ENCODE data around the gene DNAH14.

The DNAH14 gene

DNA sequence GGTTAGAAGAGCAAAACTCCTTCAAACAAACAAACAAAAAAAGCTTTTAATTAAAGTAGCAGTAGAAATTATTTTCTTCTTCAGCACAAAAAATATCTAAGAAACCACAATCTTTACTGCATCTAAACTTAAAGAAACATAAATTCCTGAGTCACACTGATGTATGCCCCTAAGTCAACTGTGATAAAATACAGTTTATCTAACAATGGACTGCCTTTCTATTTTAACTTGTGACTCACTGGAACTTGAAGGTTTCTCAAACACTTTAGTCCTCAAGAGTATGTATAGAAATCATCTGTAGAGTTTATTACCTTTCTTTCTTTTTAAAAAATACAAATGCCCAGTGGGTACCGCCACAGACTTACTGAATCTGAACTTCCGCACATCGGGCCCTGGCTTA lies 412.2 kb downstream of the DNAH14 start:
- H3K27me3 Mint-ChIP-seq: peaks cover 37 to 46% of the 10 kb centered on the region in 2 donors
- H3K27ac Mint-ChIP-seq: no peak overlapping the region
- H3K4me1 Mint-ChIP-seq (ENCODE audit: low read depth in 2 of 2): peaks cover 0 to 7% of the 10 kb centered on the region in 2 donors
- no peak for DNase-seq
- no peak for ATAC-seq (replicated peaks)
- no peaks in the 10 kb centered on the region for H3K9me3 Mint-ChIP-seq
- H3K36me3 Mint-ChIP-seq (ENCODE audit: insufficient read depth): peaks cover 4% of the 10 kb centered on the region
- H3K4me3 Mint-ChIP-seq: no peak overlapping the region

- peaks cover 4% of the 10 kb centered on the region for H3K36me3 Mint-ChIP-seq (ENCODE audit: insufficient read depth)
- no peak for DNase-seq
- H3K4me1 Mint-ChIP-seq (ENCODE audit: low read depth in 2 of 2): peaks cover 0 to 7% of the 10 kb centered on the region in 2 donors
- no peaks in the 10 kb centered on the region for H3K9me3 Mint-ChIP-seq
- H3K27me3 Mint-ChIP-seq: peaks cover 46 to 54% of the 10 kb centered on the region in 2 donors
- H3K4me3 Mint-ChIP-seq: no peak overlapping the region
- ATAC-seq (replicated peaks): no peak
- no peak overlapping the region for H3K27ac Mint-ChIP-seq
Observed at GRCh38 chr1:225342695-225343094, 413.2 kb downstream of the DNAH14 start.

- no peak for DNase-seq
- no peak for ATAC-seq (replicated peaks)
- H3K27ac Mint-ChIP-seq: no peak overlapping the region
- peaks cover 0 to 7% of the 10 kb centered on the region in 2 donors for H3K4me1 Mint-ChIP-seq (ENCODE audit: low read depth in 2 of 2)
- H3K9me3 Mint-ChIP-seq: no peaks in the 10 kb centered on the region
- peaks cover 4% of the 10 kb centered on the region for H3K36me3 Mint-ChIP-seq (ENCODE audit: insufficient read depth)
- H3K4me3 Mint-ChIP-seq: no peak overlapping the region
- H3K27me3 Mint-ChIP-seq: peaks cover 55 to 57% of the 10 kb centered on the region in 2 donors
Observed at GRCh38 chr1:225343618-225344017, 414.1 kb downstream of the DNAH14 start.

DNA sequence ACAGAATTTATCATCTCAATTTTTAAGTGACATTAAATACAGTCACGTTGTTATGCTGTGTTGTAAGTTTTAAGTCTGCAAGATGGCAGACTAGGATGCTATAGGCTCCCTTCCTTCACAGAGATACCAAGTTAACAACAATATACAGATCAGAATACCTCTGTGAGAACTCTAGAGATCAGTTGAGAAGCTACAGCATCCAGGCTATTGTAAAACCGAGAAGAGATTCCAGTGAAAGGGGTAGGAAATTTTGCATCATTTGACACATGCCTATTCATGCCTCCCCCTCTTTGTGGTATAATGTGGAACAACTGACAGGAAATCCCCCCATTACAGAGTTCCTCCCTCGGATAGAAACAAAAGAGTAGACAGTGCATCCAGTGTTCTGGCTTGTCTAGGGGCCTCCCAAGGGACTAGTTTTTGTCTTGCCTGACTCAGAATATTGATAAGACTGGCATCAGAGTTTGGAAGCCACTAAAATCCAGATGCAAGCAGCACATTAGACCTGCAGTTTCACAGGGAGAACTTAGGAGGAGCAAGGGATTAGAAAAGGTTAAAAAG lies 417.7 kb downstream of the DNAH14 start:
- Mint-ChIP-seq H3K36me3 (ENCODE audit: insufficient read depth) (no peaks in the 10 kb centered on the region), H3K9me3 (no peaks in the 10 kb centered on the region), H3K27ac (no peak overlapping the region), H3K4me3 (no peak overlapping the region), H3K27me3 (peaks cover 48 to 64% of the 10 kb centered on the region in 2 donors), H3K4me1 (ENCODE audit: low read depth in 2 of 2) (peaks cover 0 to 7% of the 10 kb centered on the region in 2 donors)
- no peak for ATAC-seq (replicated peaks)
- no peak for DNase-seq

- DNase-seq (no peak), ATAC-seq (replicated peaks) (no peak)
- Mint-ChIP-seq H3K4me3 (no peak overlapping the region), H3K9me3 (no peaks in the 10 kb centered on the region), H3K27ac (no peak overlapping the region), H3K36me3 (ENCODE audit: insufficient read depth) (no peaks in the 10 kb centered on the region), H3K27me3 (peaks cover 37 to 61% of the 10 kb centered on the region in 2 donors), H3K4me1 (ENCODE audit: low read depth in 2 of 2) (no peaks in the 10 kb centered on the region)
Observed at GRCh38 chr1:225348400-225348799, 418.9 kb downstream of the DNAH14 start.

DNA sequence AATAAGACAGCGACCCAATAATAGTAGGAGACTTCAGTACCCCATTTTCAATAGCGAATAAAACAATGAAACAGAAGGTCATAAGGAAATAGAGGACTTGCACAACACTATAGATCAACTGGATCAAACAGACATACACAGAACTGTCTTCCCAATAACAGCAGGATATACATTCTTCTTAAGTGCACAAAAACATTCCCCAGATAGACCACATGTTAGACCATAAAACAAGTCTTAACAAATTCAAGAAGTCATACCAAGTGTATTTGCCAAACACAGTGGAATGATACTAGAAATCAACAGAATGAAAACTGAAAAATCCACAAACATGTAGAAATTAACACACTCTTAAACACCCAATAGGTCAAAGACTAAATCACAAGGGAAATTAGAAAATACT lies 420.4 kb downstream of the DNAH14 start:
- no peaks in the 10 kb centered on the region for H3K36me3 Mint-ChIP-seq (ENCODE audit: insufficient read depth)
- no peak for DNase-seq
- no peak overlapping the region for H3K4me3 Mint-ChIP-seq
- no peaks in the 10 kb centered on the region for H3K9me3 Mint-ChIP-seq
- no peak overlapping the region for H3K27ac Mint-ChIP-seq
- ATAC-seq (replicated peaks): no peak
- H3K4me1 Mint-ChIP-seq (ENCODE audit: low read depth in 2 of 2): no peaks in the 10 kb centered on the region
- H3K27me3 Mint-ChIP-seq: peaks cover 26 to 60% of the 10 kb centered on the region in 2 donors

GRCh38 chr1:225350872-225351271 lies 421.4 kb downstream of the DNAH14 start:
- Mint-ChIP-seq H3K4me3 (no peak overlapping the region), H3K9me3 (no peaks in the 10 kb centered on the region), H3K27ac (no peak overlapping the region), H3K36me3 (ENCODE audit: insufficient read depth) (no peaks in the 10 kb centered on the region), H3K4me1 (ENCODE audit: low read depth in 2 of 2) (no peaks in the 10 kb centered on the region), H3K27me3 (peaks cover 26 to 62% of the 10 kb centered on the region in 2 donors)
- DNase-seq (no peak), ATAC-seq (replicated peaks) (no peak)

DNA sequence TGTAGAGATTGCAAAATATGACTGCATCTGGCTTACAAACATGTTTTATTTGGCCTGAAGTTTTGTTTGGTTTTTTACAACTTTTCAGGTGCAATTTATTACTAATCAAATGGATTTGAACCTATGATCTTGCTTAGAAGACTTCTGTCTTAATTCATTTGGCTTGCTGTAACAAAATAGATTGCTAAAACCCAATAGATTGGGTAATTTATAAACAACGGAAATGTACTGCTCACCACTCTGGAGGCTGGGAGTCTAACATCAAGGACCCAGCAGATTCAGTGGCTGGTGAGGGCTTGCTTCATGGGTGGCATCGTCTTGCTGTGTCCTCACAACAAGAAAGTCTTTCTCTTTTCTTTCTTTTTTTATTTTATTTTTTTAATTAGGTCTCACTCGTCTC lies 425.4 kb downstream of the DNAH14 start:
- ATAC-seq (replicated peaks) (no peak), DNase-seq (no peak)
- no peaks in the 10 kb centered on the region for H3K36me3 Mint-ChIP-seq (ENCODE audit: insufficient read depth)
- H3K9me3 Mint-ChIP-seq: no peaks in the 10 kb centered on the region
- H3K4me1 Mint-ChIP-seq (ENCODE audit: low read depth in 2 of 2): no peaks in the 10 kb centered on the region
- H3K27ac Mint-ChIP-seq: no peak overlapping the region
- peaks cover 43 to 64% of the 10 kb centered on the region in 2 donors for H3K27me3 Mint-ChIP-seq
- no peak overlapping the region for H3K4me3 Mint-ChIP-seq

GRCh38 chr1:225355863-225356262 lies 426.4 kb downstream of the DNAH14 start:
- ATAC-seq (replicated peaks): no peak
- Mint-ChIP-seq H3K4me3 (no peak overlapping the region), H3K9me3 (no peaks in the 10 kb centered on the region), H3K27me3 (peaks cover 50 to 68% of the 10 kb centered on the region in 2 donors), H3K27ac (no peak overlapping the region), H3K36me3 (ENCODE audit: insufficient read depth) (no peaks in the 10 kb centered on the region), H3K4me1 (ENCODE audit: low read depth in 2 of 2) (no peaks in the 10 kb centered on the region)
- no peak for DNase-seq

- ATAC-seq (replicated peaks) (no peak), DNase-seq (no peak)
- Mint-ChIP-seq H3K27ac (no peak overlapping the region), H3K27me3 (peaks cover 49 to 50% of the 10 kb centered on the region in 2 donors), H3K36me3 (ENCODE audit: insufficient read depth) (no peaks in the 10 kb centered on the region), H3K9me3 (no peaks in the 10 kb centered on the region), H3K4me1 (ENCODE audit: low read depth in 2 of 2) (no peaks in the 10 kb centered on the region), H3K4me3 (no peak overlapping the region)
Observed at GRCh38 chr1:225360119-225360518, 430.6 kb downstream of the DNAH14 start.

- ATAC-seq (replicated peaks) (no peak), DNase-seq (no peak)
- H3K36me3 Mint-ChIP-seq (ENCODE audit: insufficient read depth): no peaks in the 10 kb centered on the region
- H3K4me1 Mint-ChIP-seq (ENCODE audit: low read depth in 2 of 2): no peaks in the 10 kb centered on the region
- peaks cover 46 to 48% of the 10 kb centered on the region in 2 donors for H3K27me3 Mint-ChIP-seq
- H3K9me3 Mint-ChIP-seq: no peaks in the 10 kb centered on the region
- H3K27ac Mint-ChIP-seq: no peak overlapping the region
- no peak overlapping the region for H3K4me3 Mint-ChIP-seq
Observed at GRCh38 chr1:225361176-225361575, 431.7 kb downstream of the DNAH14 start.

GRCh38 chr1:225362805-225363204 lies 433.3 kb downstream of the DNAH14 start:
- no peaks in the 10 kb centered on the region for H3K9me3 Mint-ChIP-seq
- no peak overlapping the region for H3K4me3 Mint-ChIP-seq
- no peak for DNase-seq
- H3K27ac Mint-ChIP-seq: no peak overlapping the region
- H3K27me3 Mint-ChIP-seq: peaks cover 47 to 52% of the 10 kb centered on the region in 2 donors
- no peak for ATAC-seq (replicated peaks)
- no peaks in the 10 kb centered on the region for H3K36me3 Mint-ChIP-seq (ENCODE audit: insufficient read depth)
- H3K4me1 Mint-ChIP-seq (ENCODE audit: low read depth in 2 of 2): no peaks in the 10 kb centered on the region

DNA sequence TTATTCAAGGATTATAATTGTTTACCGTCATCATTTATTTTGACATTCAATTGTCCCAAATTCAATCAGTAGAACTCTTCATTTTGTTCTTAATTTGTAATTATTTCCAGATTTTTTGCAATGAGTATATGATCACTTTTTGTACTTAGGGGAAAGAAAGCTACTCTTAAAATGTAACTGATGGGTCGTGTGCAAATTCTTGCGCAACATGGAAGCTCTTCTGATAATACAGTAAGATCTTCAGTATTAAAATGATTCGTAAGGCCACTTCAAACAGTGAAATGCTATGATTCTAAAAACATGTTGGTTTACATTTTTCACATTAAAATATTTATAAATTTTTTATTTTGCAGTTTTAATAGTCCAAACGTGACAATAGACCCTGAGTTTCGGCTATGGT lies 435.0 kb downstream of the DNAH14 start:
- Mint-ChIP-seq H3K27ac (no peak overlapping the region), H3K9me3 (no peaks in the 10 kb centered on the region), H3K4me1 (ENCODE audit: low read depth in 2 of 2) (no peaks in the 10 kb centered on the region), H3K36me3 (ENCODE audit: insufficient read depth) (no peaks in the 10 kb centered on the region), H3K4me3 (no peak overlapping the region), H3K27me3 (peaks cover 42% of the 10 kb centered on the region in 2 donors)
- ATAC-seq (replicated peaks) (no peak), DNase-seq (no peak)

DNA sequence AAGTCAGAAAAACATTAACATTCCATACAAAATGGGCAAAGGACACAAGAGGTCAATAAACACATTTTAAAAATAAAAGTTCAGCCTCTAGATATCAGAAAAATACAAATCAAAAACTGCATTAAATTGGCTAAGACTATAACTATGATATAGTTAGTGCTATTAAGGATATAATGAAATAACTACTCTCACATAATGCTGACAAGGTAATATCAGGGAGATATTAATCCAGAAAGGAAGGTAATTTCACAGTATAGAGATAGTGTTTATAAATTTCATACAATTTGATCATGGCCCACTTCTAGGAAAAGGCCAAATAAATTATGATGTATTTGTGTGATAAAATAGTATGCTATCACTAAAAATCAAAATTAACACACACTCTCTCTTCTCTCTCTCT lies 436.5 kb downstream of the DNAH14 start:
- no peak for DNase-seq
- H3K4me1 Mint-ChIP-seq (ENCODE audit: low read depth in 2 of 2): no peaks in the 10 kb centered on the region
- H3K9me3 Mint-ChIP-seq: no peaks in the 10 kb centered on the region
- H3K4me3 Mint-ChIP-seq: no peak overlapping the region
- H3K27me3 Mint-ChIP-seq: peaks cover 28% of the 10 kb centered on the region in 2 donors
- no peak overlapping the region for H3K27ac Mint-ChIP-seq
- no peak for ATAC-seq (replicated peaks)
- H3K36me3 Mint-ChIP-seq (ENCODE audit: insufficient read depth): no peaks in the 10 kb centered on the region

DNA sequence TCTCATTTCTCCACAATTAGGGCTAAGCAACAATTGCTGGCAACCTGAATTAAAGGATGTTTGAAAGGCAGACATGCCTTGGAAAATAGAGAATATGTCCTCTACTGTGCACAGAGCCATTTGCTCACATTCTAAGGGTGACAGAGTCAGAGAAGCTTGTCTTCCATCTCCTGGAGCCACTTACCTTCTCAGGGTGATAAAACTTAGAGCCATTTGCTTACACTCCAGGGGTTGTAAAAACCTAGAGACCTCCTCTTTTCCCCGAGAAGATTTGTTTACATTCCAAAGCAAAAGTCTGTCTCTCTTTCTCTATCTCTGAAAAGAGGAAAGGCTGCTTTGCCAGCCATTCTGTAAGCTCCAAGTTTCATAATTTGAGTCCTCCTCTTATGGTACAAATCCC lies 437.1 kb downstream of the DNAH14 start:
- Mint-ChIP-seq H3K27ac (no peak overlapping the region), H3K4me3 (no peak overlapping the region), H3K4me1 (ENCODE audit: low read depth in 2 of 2) (no peaks in the 10 kb centered on the region), H3K9me3 (no peaks in the 10 kb centered on the region), H3K27me3 (peaks cover 28% of the 10 kb centered on the region in 2 donors), H3K36me3 (ENCODE audit: insufficient read depth) (no peaks in the 10 kb centered on the region)
- ATAC-seq (replicated peaks) (no peak), DNase-seq (no peak)
